ENCODE data around the gene ABHD12. TPM values are rescaled to one million over a fixed set of nuclear protein-coding genes. Genes with fewer than 3 reads are reported as not detected.

Gene ABHD12
- total and polyA plus RNA-seq, 2 donors (not counting 3 experiments of a cell fraction or from before 2014, with no cell fraction given) = 19.2 to 36.0 TPM

GRCh38 chr20:25368526-25368925, 22.1 kb downstream of the ABHD12 start:
- H3K79me2 ChIP-seq (ENCODE audit: control insufficient read depth, insufficient read depth, low read length) = peaks cover 10% of the 10 kb centered on the region
- no peaks in the 10 kb centered on the region for H3K4me1 ChIP-seq (ENCODE audit: control insufficient read depth, extremely low read depth, insufficient read depth, low read length)
- no peaks in the 10 kb centered on the region for H3K27me3 ChIP-seq (ENCODE audit: control insufficient read depth in 2 of 2, insufficient read depth in 2 of 2, low read length in 2 of 2)
- no peak overlapping the region for H3K9ac ChIP-seq (replicated peaks; ENCODE audit: extremely low read depth, insufficient read depth, low read length)
- POLR2A ChIA-PET = no interaction called here
- no peak overlapping the region for H2AFZ ChIP-seq (ENCODE audit: low read depth, low read length)
- TF ChIP-seq POLR2AphosphoS5 (IDR thresholded peaks at IDR 0.05; ENCODE audit: insufficient read depth, low read depth, low read length) = no peak
- TF ChIP-seq CTCF (IDR thresholded peaks at IDR 0.05; ENCODE audit: extremely low read depth in 1 of 2, insufficient read depth in 1 of 2, low read depth in 1 of 2, low read length in 2 of 2) = no peak
- TF ChIP-seq GATA2 (IDR thresholded peaks at IDR 0.05; ENCODE audit: insufficient read depth, insufficient read length, low read depth, low read length) = no peak
- no peak for TF ChIP-seq EZH2 (IDR thresholded peaks at IDR 0.05; ENCODE audit: borderline replicate concordance, low read depth, low read length, severe bottlenecking)
- no peak for TF ChIP-seq FOS (IDR thresholded peaks at IDR 0.05; ENCODE audit: borderline replicate concordance, insufficient read depth, low read length)
- no peak for TF ChIP-seq MAX (IDR thresholded peaks at IDR 0.05; ENCODE audit: insufficient read depth, insufficient read length)
- TF ChIP-seq POLR2A (IDR thresholded peaks at IDR 0.05; ENCODE audit: low read depth, low read length) = no peak
- no peak for TF ChIP-seq MYC (IDR thresholded peaks at IDR 0.05; ENCODE audit: low read depth, low read length)
- dilution Hi-C loops (cut with MboI; ENCODE audit: extremely low pct_ligation_motif_present, low sequenced_read_pairs) (no loop called here), intact Hi-C loops (cut with micrococcal nuclease) (no loop called here)
- no peaks in the 10 kb centered on the region for H3K9me3 ChIP-seq (replicated peaks; ENCODE audit: control insufficient read depth, insufficient read depth, low read length)
- no peaks in the 10 kb centered on the region for H3K36me3 ChIP-seq (ENCODE audit: control insufficient read depth in 2 of 2, extremely low read depth in 1 of 2, insufficient read depth in 2 of 2, low read length in 2 of 2)
- no peak overlapping the region for H3K27ac ChIP-seq (ENCODE audit: insufficient read depth, low read depth, low read length)
- no peak for FAIRE-seq
- no peak overlapping the region for H3K4me2 ChIP-seq (ENCODE audit: insufficient read depth, low read length)
- H4K20me1 ChIP-seq (replicated peaks; ENCODE audit: control insufficient read depth, extremely low read depth, insufficient read depth, low read length) = no peaks in the 10 kb centered on the region
- H3K4me3 ChIP-seq (replicated peaks in 1 of 3; ENCODE audit: insufficient read depth in 1 of 3, low read depth in 1 of 3, low read length in 3 of 3) = no peak overlapping the region
- no TSS peak for BruUV-seq (replicated peaks)
- no peak for DNase-seq (ENCODE audit: low read depth, low spot score)
- CTCF ChIA-PET = interaction anchor here (1.1 kb wide), 1 partner anchor 10 kb away, joined by 3 read pairs; no protein-coding TSS in a partner anchor
- H3K9me1 ChIP-seq (replicated peaks; ENCODE audit: control insufficient read depth, extremely low read depth, insufficient read depth, low read length) = no peaks in the 10 kb centered on the region
